Uterus (tissue), 4 donors: ENCODE results near the gene PYGL. TPM values are rescaled to one million over a fixed set of nuclear protein-coding genes. Genes with fewer than 3 reads are reported as not detected.
A peak's percentile ranks its signal among the peaks of the same experiment; 100 is the strongest.

Experiments
- DNase-seq, 2 donors: peaks; one replicate each; pipeline ENCODE4 v3.0.0-alpha.2; 2019 to 2020
- H3K27ac ChIP-seq, 2 donors: fragments of 200-600 bp; sonication (generic); 1 replicate in 1 of 2; 2 replicates in 1 of 2; pipeline ENCODE4 v1.5.1; 2016 to 2018
- H3K27me3 ChIP-seq, 2 donors: fragments of 200-600 bp; sonication (generic); one replicate each; pipeline ENCODE4 v1.5.1; 2018 to 2019; ENCODE audit warnings: control low read depth in 1 of 2
- H3K36me3 ChIP-seq, 2 donors: fragments of 200-600 bp; sonication (generic); one replicate each; pipeline ENCODE4 v1.5.1; 2019; ENCODE audit warnings: control low read depth in 1 of 2
- H3K4me1 ChIP-seq, 2 donors: fragments of 200-600 bp; sonication (generic); one replicate each; pipeline ENCODE4 v1.5.1; 2018 to 2019; ENCODE audit warnings: control low read depth in 1 of 2
- H3K4me3 ChIP-seq, 2 donors: fragments of 200-600 bp; sonication (generic); 1 replicate in 1 of 2; 2 replicates in 1 of 2; pipeline ENCODE4 v1.5.1; 2018 to 2019; ENCODE audit warnings: mild to moderate bottlenecking in 1 of 2
- H3K9me3 ChIP-seq, 2 donors: fragments of 200-600 bp; sonication (generic); one replicate each; pipeline ENCODE4 v1.5.1; 2019; ENCODE audit warnings: control low read depth in 1 of 2
- CTCF ChIP-seq, 4 experiments: fragments of 200-600 bp in 2 of 4; fragments of 450-650 bp in 2 of 4; sonication (generic) in 2 of 4; IDR thresholded peaks; one replicate each; pipeline ENCODE4 v1.5.1; 2016 to 2019; ENCODE audit warnings: antibody characterized with exemption in 4 of 4, mild to moderate bottlenecking in 2 of 4, moderate library complexity in 1 of 4
- POLR2A ChIP-seq, 2 donors: fragments of 450-650 bp; IDR thresholded peaks; one replicate each; pipeline ENCODE4 v1.6.1; 2016; ENCODE audit warnings: antibody characterized with exemption in 2 of 2, mild to moderate bottlenecking in 1 of 2, moderate library complexity in 1 of 2
- intact Hi-C: fragments of 100-400 bp; cut with DNase I; formaldehyde crosslinking; loops from one replicate; pipeline ENCODE4 v1.15.1; 2023; ENCODE audit warnings: low total_unique reads
- total RNA-seq, 4 donors: library from RNA; depleted of rRNA in 3 of 4; stranded (reverse); fragments of >200 nt in 3 of 4; gene quantifications; one replicate each; pipeline versions ENCODE4 v1.1.0 to v1.2.4, GENCODE V29; 2014 to 2023
- donor health status: DM: yes; HTN: yes; CAD: no.

Gene PYGL
- total RNA-seq, 4 donors from 2014 or later, result 15.4 to 62.4 (median 35.2) TPM

- TF ChIP-seq POLR2A (IDR thresholded peaks at IDR 0.05), result no peak
- no peak for TF ChIP-seq CTCF (IDR thresholded peaks at IDR 0.05)
- DNase-seq, result no peak
- no peaks in the 10 kb centered on the region for H3K36me3 ChIP-seq
- H3K4me1 ChIP-seq, result no peaks in the 10 kb centered on the region
- intact Hi-C loops, result no loop called here
- H3K4me3 ChIP-seq, result no peak overlapping the region
- no peak overlapping the region for H3K27ac ChIP-seq
- no peaks in the 10 kb centered on the region for H3K9me3 ChIP-seq
- no peaks in the 10 kb centered on the region for H3K27me3 ChIP-seq
Measured at GRCh38 chr14:50972734-50973133, 28.5 kb upstream of the PYGL start.

GRCh38 chr14:50970886-50971781, 26.9 kb upstream of the PYGL start:
- intact Hi-C loops, result no loop called here
- DNase-seq, result no peak
- H3K36me3 ChIP-seq, result no peaks in the 10 kb centered on the region
- H3K9me3 ChIP-seq, result no peaks in the 10 kb centered on the region
- H3K27me3 ChIP-seq, result no peaks in the 10 kb centered on the region
- no peak for TF ChIP-seq CTCF (IDR thresholded peaks at IDR 0.05)
- TF ChIP-seq POLR2A (IDR thresholded peaks at IDR 0.05), result no peak
- H3K4me3 ChIP-seq, result no peak overlapping the region
- no peaks in the 10 kb centered on the region for H3K4me1 ChIP-seq
- no peak overlapping the region for H3K27ac ChIP-seq

GRCh38 chr14:50967790-50968189, 23.5 kb upstream of the PYGL start:
- Histone ChIP-seq H3K36me3 (no peaks in the 10 kb centered on the region), H3K27ac (no peak overlapping the region), H3K4me3 (no peak overlapping the region), H3K4me1 (peaks cover 0 to 2% of the 10 kb centered on the region in 2 donors), H3K9me3 (no peaks in the 10 kb centered on the region), H3K27me3 (no peaks in the 10 kb centered on the region)
- TF ChIP-seq POLR2A (IDR thresholded peaks at IDR 0.05) (no peak), CTCF (IDR thresholded peaks at IDR 0.05) (no peak)
- intact Hi-C loops, result no loop called here
- no peak for DNase-seq

GRCh38 chr14:50967103-50967502, 22.8 kb upstream of the PYGL start:
- Histone ChIP-seq H3K9me3 (no peaks in the 10 kb centered on the region), H3K36me3 (no peaks in the 10 kb centered on the region), H3K27ac (no peak overlapping the region), H3K4me1 (peaks cover 4 to 9% of the 10 kb centered on the region in 2 donors), H3K4me3 (no peak overlapping the region), H3K27me3 (no peaks in the 10 kb centered on the region)
- TF ChIP-seq POLR2A (IDR thresholded peaks at IDR 0.05) (no peak), CTCF (IDR thresholded peaks at IDR 0.05) (no peak)
- intact Hi-C loops, result no loop called here
- no peak for DNase-seq

- H3K27ac ChIP-seq, result peak overlapping the region; percentile 65 to 72
- H3K36me3 ChIP-seq, result no peaks in the 10 kb centered on the region
- H3K27me3 ChIP-seq, result no peaks in the 10 kb centered on the region
- H3K9me3 ChIP-seq, result no peaks in the 10 kb centered on the region
- no peak overlapping the region for H3K4me3 ChIP-seq
- DNase-seq, result peak; percentile 72 to 93
- H3K4me1 ChIP-seq, result peaks cover 6 to 11% of the 10 kb centered on the region in 2 donors
- no peak for TF ChIP-seq POLR2A (IDR thresholded peaks at IDR 0.05)
- no peak for TF ChIP-seq CTCF (IDR thresholded peaks at IDR 0.05)
- intact Hi-C loops, result no loop called here
Measured at GRCh38 chr14:50964683-50965390, 20.6 kb upstream of the PYGL start.
